ENCODE data around the gene UBC.
"Not testable (repeated sequence)": the region's sequence is repeated elsewhere in the genome, so short reads cannot be mapped to it uniquely, and the experiment has no call there.

Gene UBC

DNA sequence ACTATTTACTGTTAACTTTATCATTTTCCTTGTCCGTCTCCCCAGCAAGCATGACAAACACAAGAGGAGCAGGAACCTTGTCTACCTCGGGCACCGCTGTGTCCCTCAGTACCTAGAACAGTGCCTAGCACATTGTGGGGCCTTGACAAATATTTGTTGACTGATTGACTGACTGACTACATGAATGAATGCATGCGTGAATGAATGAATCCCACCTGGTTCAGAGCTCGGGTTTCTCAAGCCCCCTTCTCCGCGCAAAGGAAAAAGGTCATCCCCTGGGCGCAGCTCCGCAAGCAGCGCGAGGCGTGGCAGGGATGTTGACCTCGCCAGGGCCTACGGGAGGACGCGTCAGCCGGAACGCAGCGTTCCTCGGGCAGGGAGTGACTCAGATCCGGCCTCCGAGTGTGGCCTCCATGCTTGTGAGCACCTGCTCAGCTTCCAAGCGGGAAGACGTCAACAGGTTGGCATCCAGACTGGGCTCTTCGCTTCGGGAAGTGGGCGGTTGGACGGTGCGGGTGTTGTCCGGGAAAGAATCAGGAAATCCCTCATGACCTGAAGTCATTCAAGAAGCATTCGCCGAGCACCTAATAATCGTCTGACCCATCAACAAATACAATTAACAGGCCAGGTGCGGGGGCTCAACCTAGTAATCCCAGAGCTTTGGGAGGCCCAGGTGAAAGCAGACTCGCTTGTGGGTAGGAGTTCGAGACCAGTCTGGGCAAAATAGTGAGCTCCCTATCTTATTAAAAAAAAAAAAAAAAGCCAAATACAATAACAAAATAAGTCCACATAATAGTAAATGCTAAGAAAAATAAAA, 13.9 kb upstream of the UBC start:
- TF ChIP-seq, protein P1, sequence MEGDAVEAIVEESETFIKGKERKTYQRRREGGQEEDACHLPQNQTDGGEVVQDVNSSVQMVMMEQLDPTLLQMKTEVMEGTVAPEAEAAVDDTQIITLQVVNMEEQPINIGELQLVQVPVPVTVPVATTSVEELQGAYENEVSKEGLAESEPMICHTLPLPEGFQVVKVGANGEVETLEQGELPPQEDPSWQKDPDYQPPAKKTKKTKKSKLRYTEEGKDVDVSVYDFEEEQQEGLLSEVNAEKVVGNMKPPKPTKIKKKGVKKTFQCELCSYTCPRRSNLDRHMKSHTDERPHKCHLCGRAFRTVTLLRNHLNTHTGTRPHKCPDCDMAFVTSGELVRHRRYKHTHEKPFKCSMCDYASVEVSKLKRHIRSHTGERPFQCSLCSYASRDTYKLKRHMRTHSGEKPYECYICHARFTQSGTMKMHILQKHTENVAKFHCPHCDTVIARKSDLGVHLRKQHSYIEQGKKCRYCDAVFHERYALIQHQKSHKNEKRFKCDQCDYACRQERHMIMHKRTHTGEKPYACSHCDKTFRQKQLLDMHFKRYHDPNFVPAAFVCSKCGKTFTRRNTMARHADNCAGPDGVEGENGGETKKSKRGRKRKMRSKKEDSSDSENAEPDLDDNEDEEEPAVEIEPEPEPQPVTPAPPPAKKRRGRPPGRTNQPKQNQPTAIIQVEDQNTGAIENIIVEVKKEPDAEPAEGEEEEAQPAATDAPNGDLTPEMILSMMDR (IDR thresholded peaks at IDR 0.05; ENCODE audit: borderline replicate concordance, control extremely low read depth, extremely low read depth, insufficient read depth, missing control alignments): no peak
- peak; percentile 55 for DNase-seq (ENCODE audit: low spot score)
- in situ Hi-C loops (cut with MboI; ENCODE audit: low sequenced_read_pairs, unreplicated experiment): no loop called here

DNA sequence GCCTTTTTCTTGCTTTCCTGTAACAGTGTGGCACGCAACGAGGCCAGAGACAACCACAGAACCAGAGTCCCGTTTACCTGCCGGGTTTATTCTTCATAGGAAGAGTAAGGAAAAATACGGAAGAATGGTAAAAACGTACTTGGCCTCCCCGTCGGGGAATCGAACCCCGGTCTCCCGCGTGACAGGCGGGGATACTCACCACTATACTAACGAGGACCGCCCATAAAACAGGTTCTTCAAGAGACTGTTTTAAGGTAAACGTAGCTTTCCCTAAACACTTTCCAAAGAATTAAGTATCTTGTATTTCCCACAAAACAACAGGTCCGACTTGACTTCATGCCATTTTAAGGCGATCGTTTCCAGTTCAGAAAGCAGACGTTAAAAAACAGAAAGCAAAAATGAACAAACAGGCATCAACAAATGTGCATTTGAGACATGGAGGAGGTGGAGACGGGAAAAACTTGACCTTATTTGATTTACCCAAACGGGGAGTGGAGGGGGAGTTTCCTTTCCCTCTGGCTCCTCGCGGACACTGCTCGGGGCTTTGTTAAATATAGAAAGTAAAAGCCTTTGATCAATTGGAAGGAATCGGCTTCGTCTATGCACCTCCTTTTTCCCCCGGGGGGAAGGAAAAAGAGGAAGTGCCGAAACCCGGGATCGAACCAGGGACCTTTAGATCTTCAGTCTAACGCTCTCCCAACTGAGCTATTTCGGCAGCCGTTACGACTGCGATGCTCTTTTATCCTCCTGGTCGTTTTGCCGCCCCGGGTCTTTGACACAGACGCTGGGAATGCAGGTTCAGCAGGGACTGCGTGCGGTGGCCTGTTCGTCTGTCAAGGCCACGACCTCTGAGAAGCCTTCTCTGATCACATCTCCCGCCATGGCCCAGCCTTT, 13.0 kb upstream of the UBC start:
- TF ChIP-seq, protein P1 (IDR thresholded peaks at IDR 0.05; ENCODE audit: borderline replicate concordance, control extremely low read depth, extremely low read depth, insufficient read depth, missing control alignments): no peak
- DNase-seq (ENCODE audit: low spot score): peak; percentile 88
- in situ Hi-C loops (cut with MboI; ENCODE audit: low sequenced_read_pairs, unreplicated experiment): no loop called here

- in situ Hi-C loops (cut with MboI; ENCODE audit: low sequenced_read_pairs, unreplicated experiment); DNase-seq (ENCODE audit: low spot score): not testable (repeated sequence)
These were observed 11.3 kb upstream of the UBC start for GRCh38 chr12:124925782-124926181.

GRCh38 chr12:124925117-124925516, 10.7 kb upstream of the UBC start:
- in situ Hi-C loops (cut with MboI; ENCODE audit: low sequenced_read_pairs, unreplicated experiment): no loop called here
- TF ChIP-seq, protein P1 (IDR thresholded peaks at IDR 0.05; ENCODE audit: borderline replicate concordance, control extremely low read depth, extremely low read depth, insufficient read depth, missing control alignments): no peak
- no peak for DNase-seq (ENCODE audit: low spot score)

- TF ChIP-seq, protein P1 (IDR thresholded peaks at IDR 0.05; ENCODE audit: borderline replicate concordance, control extremely low read depth, extremely low read depth, insufficient read depth, missing control alignments): no peak
- in situ Hi-C loops (cut with MboI; ENCODE audit: low sequenced_read_pairs, unreplicated experiment): no loop called here
- DNase-seq (ENCODE audit: low spot score): no peak
These were observed 9.7 kb upstream of the UBC start for GRCh38 chr12:124923905-124924734.

GRCh38 chr12:124921200-124922031, 7.0 kb upstream of the UBC start:
- TF ChIP-seq, protein P1 (IDR thresholded peaks at IDR 0.05; ENCODE audit: borderline replicate concordance, control extremely low read depth, extremely low read depth, insufficient read depth, missing control alignments): no peak
- in situ Hi-C loops (cut with MboI; ENCODE audit: low sequenced_read_pairs, unreplicated experiment): no loop called here
- DNase-seq (ENCODE audit: low spot score): peak; percentile 67
